GM10248 (cell line): Measurements from ENCODE around the gene WDR1.

Experiments
- CTCF ChIA-PET: fragments of 300-600 bp; sonication (Branson Sonifier 250); formaldehyde crosslinking; extraction: SDS; loops from one replicate; lab custom pipeline; 2021; ENCODE audit warnings: antibody characterized with exemption; lab: Yijun Ruan, JAX
- POLR2A ChIA-PET: fragments of 350-650 bp; sonication (Branson Sonifier 250); formaldehyde crosslinking; extraction: SDS; loops from one replicate; lab custom pipeline; 2020; ENCODE audit warnings: antibody characterized with exemption; lab: Yijun Ruan, JAX
- DNase-seq: peaks from one replicate; pipeline ENCODE4 v3.0.0; 2012; ENCODE audit errors: extremely low spot score
- CTCF ChIP-seq: IDR thresholded peaks from 2 replicates; pipeline ENCODE4 v1.5.1; 2012; ENCODE audit warnings: mild to moderate bottlenecking, low read depth; ENCODE audit errors: extremely low read depth, missing control alignments, control extremely low read depth

The WDR1 gene

GRCh38 chr4:10153161-10153560, 36.6 kb upstream of the WDR1 start:
- ChIA-PET CTCF (interaction anchor here (1.0 to 5.0 kb wide), 4 partner anchors 12 to 385 kb away, joined by 3 to 21 read pairs (median 6); no protein-coding TSS in a partner anchor), POLR2A (no interaction called here)
- no peak for TF ChIP-seq CTCF
- no peak for DNase-seq

GRCh38 chr4:10151182-10151581, 34.6 kb upstream of the WDR1 start:
- CTCF ChIA-PET = interaction anchor here (1.0 to 5.0 kb wide), 5 partner anchors 9 to 398 kb away, joined by 3 to 21 read pairs (median 4); no protein-coding TSS in a partner anchor
- no peak for TF ChIP-seq CTCF
- no peak for DNase-seq
- POLR2A ChIA-PET = interaction anchor here (1.1 kb wide), 1 partner anchor 34 kb away, joined by 4 read pairs; the partner anchor contains the start of gene WDR1

GRCh38 chr4:10144966-10145365, 28.4 kb upstream of the WDR1 start:
- CTCF ChIA-PET = interaction anchor here (1.4 to 3.1 kb wide), 4 partner anchors 10 to 23 kb away, joined by 4 to 21 read pairs (median 6); no protein-coding TSS in a partner anchor
- no peak for TF ChIP-seq CTCF

GRCh38 chr4:10144479-10144878, 27.9 kb upstream of the WDR1 start:
- no peak for TF ChIP-seq CTCF
- ChIA-PET CTCF (interaction anchor here (1.0 to 3.1 kb wide), 6 partner anchors 10 to 39 kb away, joined by 3 to 21 read pairs (median 6); no protein-coding TSS in a partner anchor), POLR2A (interaction anchor here (1.2 kb wide), 1 partner anchor 27 kb away, joined by 10 read pairs; the partner anchor contains the start of gene WDR1)
- DNase-seq = no peak

More at GRCh38 chr4:10144966-10145365, 28.4 kb upstream of the WDR1 start:
- POLR2A ChIA-PET = no interaction called here
- DNase-seq = no peak

- DNase-seq = no peak
- POLR2A ChIA-PET = interaction anchor here (1.2 kb wide), 1 partner anchor 26 kb away, joined by 10 read pairs; the partner anchor contains the start of gene WDR1
Measured at GRCh38 chr4:10143171-10143570, 26.6 kb upstream of the WDR1 start.

More at GRCh38 chr4:10143171-10143570, 26.6 kb upstream of the WDR1 start:
- TF ChIP-seq CTCF = no peak
- CTCF ChIA-PET = interaction anchor here (1.2 to 3.1 kb wide), 2 partner anchors 15 to 37 kb away, joined by 3 to 21 read pairs; no protein-coding TSS in a partner anchor
